Thoracic aorta (tissue), 2 donors: ENCODE measurements around the gene FOXP1. TPM values are rescaled to one million over a fixed set of nuclear protein-coding genes. Genes with fewer than 3 reads are reported as not detected.

Source experiments
- ATAC-seq: fragments of 150-250 bp; one replicate; pipeline ENCODE4 v1.8.0; 2017; ENCODE audit warnings: low read depth; ENCODE audit not compliant: insufficient number of reproducible peaks, low FRiP score
- DNase-seq: peaks from one replicate; pipeline ENCODE4 v3.0.0-alpha.2; 2020; ENCODE audit warnings: low spot score
- H3K27ac ChIP-seq, 2 donors: fragments of 200-600 bp; sonication (generic); 1 replicate in 1 of 2; 2 replicates in 1 of 2; pipeline ENCODE4 v1.5.1; 2016; ENCODE audit warnings: mild to moderate bottlenecking in 2 of 2, moderate library complexity in 2 of 2
- H3K27me3 ChIP-seq: fragments of 200-600 bp; sonication (generic); replicated peaks from 2 replicates; pipeline ENCODE4 v1.6.0; 2016; ENCODE audit warnings: mild to moderate bottlenecking; ENCODE audit not compliant: insufficient read depth
- H3K36me3 ChIP-seq: fragments of 200-600 bp; sonication (generic); one replicate; pipeline ENCODE4 v1.5.1; 2016
- H3K4me1 ChIP-seq, 2 donors: fragments of 200-600 bp; sonication (generic); 1 replicate in 1 of 2; 2 replicates in 1 of 2; pipeline versions ENCODE4 v1.5.1 to v1.6.0; 2016; ENCODE audit warnings: low read depth in 2 of 2, mild to moderate bottlenecking in 1 of 2; ENCODE audit not compliant: control insufficient read depth in 1 of 2
- H3K4me3 ChIP-seq: fragments of 200-600 bp; sonication (generic); 2 replicates; pipeline ENCODE4 v1.5.1; 2016; ENCODE audit warnings: mild to moderate bottlenecking
- H3K9me3 ChIP-seq: fragments of 200-600 bp; sonication (generic); 2 replicates; pipeline ENCODE4 v1.5.1; 2016
- CTCF ChIP-seq: fragments of 200-600 bp; sonication (generic); IDR thresholded peaks from one replicate; pipeline ENCODE4 v1.5.1; 2019; ENCODE audit warnings: antibody characterized with exemption
- total RNA-seq, 2 donors: library from RNA; depleted of rRNA; stranded (reverse); fragments of >200 nt; gene quantifications; one replicate each; pipeline versions ENCODE4 v1.1.0 to v1.2.3, GENCODE V29; 2016

The FOXP1 gene
- total RNA-seq, 2 donors from 2014 or later: 176 to 255 TPM

- ATAC-seq: no peak
- no peak overlapping the region for H3K27ac ChIP-seq
Observed at GRCh38 chr3:71148455-71149060, 435.0 kb downstream of the FOXP1 start.

GRCh38 chr3:71146673-71147072 lies 436.9 kb downstream of the FOXP1 start:
- DNase-seq: no peak
- H3K27me3 ChIP-seq: no peaks in the 10 kb centered on the region
- H3K27ac ChIP-seq: no peak overlapping the region
- H3K36me3 ChIP-seq: peaks cover under 1% of the 10 kb centered on the region
- no peak overlapping the region for H3K4me3 ChIP-seq
- no peak for TF ChIP-seq CTCF
- peaks cover 8 to 26% of the 10 kb centered on the region in 2 donors for H3K4me1 ChIP-seq
- ATAC-seq: no peak
- H3K9me3 ChIP-seq: no peaks in the 10 kb centered on the region

More at GRCh38 chr3:71148455-71149060, 435.0 kb downstream of the FOXP1 start:
- TF ChIP-seq CTCF: no peak
- no peak for DNase-seq
- Histone ChIP-seq H3K36me3 (peaks cover 2% of the 10 kb centered on the region), H3K27me3 (no peaks in the 10 kb centered on the region), H3K4me3 (no peak overlapping the region), H3K4me1 (peaks cover 5 to 11% of the 10 kb centered on the region in 2 donors), H3K9me3 (no peaks in the 10 kb centered on the region)

GRCh38 chr3:71145954-71146353 lies 437.6 kb downstream of the FOXP1 start:
- DNase-seq (no peak), ATAC-seq (no peak)
- Histone ChIP-seq H3K36me3 (no peaks in the 10 kb centered on the region), H3K4me1 (peaks cover 9 to 34% of the 10 kb centered on the region in 2 donors), H3K9me3 (no peaks in the 10 kb centered on the region), H3K27ac (no peak overlapping the region), H3K27me3 (no peaks in the 10 kb centered on the region), H3K4me3 (no peak overlapping the region)
- no peak for TF ChIP-seq CTCF

GRCh38 chr3:71144525-71145253 lies 438.8 kb downstream of the FOXP1 start:
- H3K36me3 ChIP-seq: no peaks in the 10 kb centered on the region
- H3K9me3 ChIP-seq: no peaks in the 10 kb centered on the region
- H3K4me3 ChIP-seq: peak overlapping the region; percentile 20
- DNase-seq: no peak
- no peaks in the 10 kb centered on the region for H3K27me3 ChIP-seq
- peak overlapping the region; percentile 58 to 80 for H3K27ac ChIP-seq
- H3K4me1 ChIP-seq: peaks cover 9 to 35% of the 10 kb centered on the region in 2 donors
- no peak for ATAC-seq
- TF ChIP-seq CTCF: no peak

GRCh38 chr3:71143493-71143892 lies 440.0 kb downstream of the FOXP1 start:
- DNase-seq (no peak), ATAC-seq (no peak)
- H3K4me3 ChIP-seq: no peak overlapping the region
- no peaks in the 10 kb centered on the region for H3K9me3 ChIP-seq
- H3K36me3 ChIP-seq: no peaks in the 10 kb centered on the region
- no peaks in the 10 kb centered on the region for H3K27me3 ChIP-seq
- no peak for TF ChIP-seq CTCF
- H3K4me1 ChIP-seq: peaks cover 9 to 39% of the 10 kb centered on the region in 2 donors
- peak overlapping the region; percentile 43 to 80 for H3K27ac ChIP-seq
